Endothelial cell of umbilical vein (primary cell): ENCODE measurements around the gene SLC44A1. TPM values are rescaled to one million over a fixed set of nuclear protein-coding genes. Genes with fewer than 3 reads are reported as not detected.

Experiments used
- BruUV-seq: library from RNA; stranded (reverse); fragments of 400-500 nt; replicated peaks from 2 replicates; lab custom pipeline; 2021; lab: Mats Ljungman, UMichigan
- CTCF ChIA-PET: fragments of 300-600, 350-600 bp; sonication (Branson Sonifier 250); formaldehyde crosslinking; loops from one replicate; lab custom pipeline; 2021; ENCODE audit warnings: antibody characterized with exemption, inconsistent platforms; lab: Charles Lee
- POLR2A ChIA-PET: fragments of 300-600, 350-600 bp; sonication (Branson Sonifier 250); formaldehyde crosslinking; loops from one replicate; lab custom pipeline; 2021; ENCODE audit warnings: antibody characterized with exemption, inconsistent platforms; lab: Charles Lee
- DNase-seq: peaks from one replicate; pipeline ENCODE4 v3.0.0-alpha.2; 2011; ENCODE audit warnings: low read depth, low spot score
- FAIRE-seq: peaks from 2 replicates; lab custom pipeline; 2011; peaks lifted over from hg19 to GRCh38; lab: Jason Lieb, UNC
- H2AFZ ChIP-seq: 2 replicates; pipeline ENCODE4 v1.6.0; 2012; ENCODE audit warnings: low read depth, low read length, control low read depth, inconsistent platforms
- H3K27ac ChIP-seq: 2 replicates; pipeline ENCODE4 v1.5.1; 2011; ENCODE audit warnings: low read depth, mild to moderate bottlenecking, control low read depth, low read length, moderate library complexity; ENCODE audit not compliant: insufficient read depth
- H3K27me3 ChIP-seq, 2 experiments: 2 replicates each; pipeline versions ENCODE4 v1.6.0 to v1.6.1; 2011; ENCODE audit warnings: low read length in 2 of 2, mixed read lengths in 1 of 2; ENCODE audit not compliant: control insufficient read depth in 2 of 2, insufficient read depth in 2 of 2
- H3K36me3 ChIP-seq, 2 experiments: 2 replicates in 1 of 2; 3 replicates in 1 of 2; pipeline ENCODE4 v1.5.1; 2011; ENCODE audit warnings: low read length in 2 of 2, mild to moderate bottlenecking in 1 of 2, moderate library complexity in 1 of 2; ENCODE audit not compliant: control insufficient read depth in 2 of 2, insufficient read depth in 2 of 2; ENCODE audit errors: extremely low read depth in 1 of 2
- H3K4me1 ChIP-seq: 3 replicates; pipeline ENCODE4 v1.5.1; 2011; ENCODE audit warnings: mild to moderate bottlenecking, low read length; ENCODE audit not compliant: control insufficient read depth, insufficient read depth; ENCODE audit errors: extremely low read depth
- H3K4me2 ChIP-seq: 2 replicates; pipeline ENCODE4 v1.6.1; 2011; ENCODE audit warnings: low read length, control low read depth, mixed read lengths; ENCODE audit not compliant: insufficient read depth
- H3K4me3 ChIP-seq, 3 experiments: fragments of 200-600 bp in 1 of 3; sonication (generic), shearing (Covaris generic) in 1 of 3; replicated peaks in 1 of 3; 2 replicates each; pipeline ENCODE4 v1.5.1; 2011 to 2016; ENCODE audit warnings: control low read depth in 3 of 3, low read length in 3 of 3, mild to moderate bottlenecking in 2 of 3, inconsistent platforms in 1 of 3, low read depth in 1 of 3, moderate library complexity in 1 of 3; ENCODE audit not compliant: insufficient read depth in 1 of 3
- H3K79me2 ChIP-seq: 2 replicates; pipeline ENCODE4 v1.6.0; 2012; ENCODE audit warnings: low read length, inconsistent platforms; ENCODE audit not compliant: control insufficient read depth, insufficient read depth
- H3K9ac ChIP-seq: replicated peaks from 2 replicates; pipeline ENCODE3; 2011; ENCODE audit warnings: low read length, control low read depth; ENCODE audit not compliant: insufficient read depth; ENCODE audit errors: extremely low read depth
- H3K9me1 ChIP-seq: replicated peaks from 3 replicates; pipeline ENCODE4 v1.6.0; 2011; ENCODE audit warnings: mild to moderate bottlenecking, low read length; ENCODE audit not compliant: control insufficient read depth, insufficient read depth; ENCODE audit errors: extremely low read depth
- H3K9me3 ChIP-seq: replicated peaks from 2 replicates; pipeline ENCODE4 v1.5.1; 2012; ENCODE audit warnings: low read length, inconsistent platforms; ENCODE audit not compliant: control insufficient read depth, insufficient read depth
- H4K20me1 ChIP-seq: replicated peaks from 2 replicates; pipeline ENCODE3; 2011; ENCODE audit warnings: mild to moderate bottlenecking, low read length; ENCODE audit not compliant: control insufficient read depth, insufficient read depth; ENCODE audit errors: extremely low read depth
- EZH2 ChIP-seq: IDR thresholded peaks from 2 replicates; pipeline ENCODE4 v1.6.1; 2012; ENCODE audit warnings: borderline replicate concordance, low read depth, mild to moderate bottlenecking, moderate library complexity, low read length, inconsistent platforms; ENCODE audit not compliant: severe bottlenecking
- FOS ChIP-seq: IDR thresholded peaks from 2 replicates; pipeline ENCODE4 v1.6.1; 2011; ENCODE audit warnings: mild to moderate bottlenecking, low read length, moderate library complexity, borderline replicate concordance; ENCODE audit not compliant: insufficient read depth
- GATA2 ChIP-seq: IDR thresholded peaks from 2 replicates; pipeline ENCODE4 v1.7.0; 2011; ENCODE audit warnings: low read depth, mild to moderate bottlenecking, moderate library complexity, mixed read lengths, low read length; ENCODE audit not compliant: insufficient read length, insufficient read depth
- JUN ChIP-seq: IDR thresholded peaks from 2 replicates; pipeline ENCODE4 v1.6.1; 2011; ENCODE audit warnings: borderline replicate concordance, low read depth; ENCODE audit not compliant: insufficient read length, insufficient read depth
- MYC ChIP-seq: IDR thresholded peaks from one replicate; pipeline ENCODE4 v1.6.1; 2011; ENCODE audit warnings: mild to moderate bottlenecking, low read depth, low read length
- POLR2A ChIP-seq: IDR thresholded peaks from 2 replicates; pipeline ENCODE4 v1.6.1; 2012; ENCODE audit warnings: low read depth, mild to moderate bottlenecking, control low read depth, low read length
- POLR2AphosphoS5 ChIP-seq: IDR thresholded peaks from 2 replicates; pipeline ENCODE4 v1.6.1; 2012; ENCODE audit warnings: low read depth, mild to moderate bottlenecking, control low read depth, low read length, moderate library complexity; ENCODE audit not compliant: insufficient read depth
- dilution Hi-C: fragments of 300-500 bp; cut with MboI; formaldehyde crosslinking; loops from one replicate; pipeline ENCODE4 v1.15.0; 2019; ENCODE audit warnings: low sequenced_read_pairs; ENCODE audit not compliant: extremely low pct_ligation_motif_present
- intact Hi-C: fragments of 100-400 bp; cut with micrococcal nuclease; formaldehyde crosslinking; loops from one replicate; pipeline ENCODE4 v1.10.0; 2022
- polyA plus RNA-seq, 4 experiments: library from polyadenylated mRNA; depleted of rRNA in 3 of 4; stranded (reverse) in 3 of 4; unstranded in 1 of 4; fragments of >200 nt; gene quantifications; 2 replicates each; pipeline versions ENCODE4 v1.2.1 to v1.2.3, GENCODE V29; 2011 to 2012; ENCODE audit warnings: missing spikeins in 1 of 4
- total RNA-seq: library from RNA; stranded (reverse); gene quantifications from 2 replicates; pipeline ENCODE4 v1.2.3, GENCODE V29; 2021
- TF ChIP-seq, protein P1 (sequence below): IDR thresholded peaks from 2 replicates; pipeline ENCODE4 v1.6.1; 2011; ENCODE audit not compliant: insufficient read depth, insufficient read length
- TF ChIP-seq, protein P2 (sequence below), 2 donors: IDR thresholded peaks; 1 replicate in 1 of 2; 2 replicates in 1 of 2; pipeline ENCODE4 v1.5.1; 2011; ENCODE audit warnings: low read length in 2 of 2, mild to moderate bottlenecking in 2 of 2, moderate library complexity in 2 of 2, control low read depth in 1 of 2, inconsistent platforms in 1 of 2, low read depth in 1 of 2; ENCODE audit not compliant: insufficient read depth in 1 of 2; ENCODE audit errors: extremely low read depth in 1 of 2

SLC44A1 gene
- total and polyA plus RNA-seq, 2 donors (not counting 3 experiments of a cell fraction or from before 2014, with no cell fraction given), result 16.1 to 37.7 TPM

DNA sequence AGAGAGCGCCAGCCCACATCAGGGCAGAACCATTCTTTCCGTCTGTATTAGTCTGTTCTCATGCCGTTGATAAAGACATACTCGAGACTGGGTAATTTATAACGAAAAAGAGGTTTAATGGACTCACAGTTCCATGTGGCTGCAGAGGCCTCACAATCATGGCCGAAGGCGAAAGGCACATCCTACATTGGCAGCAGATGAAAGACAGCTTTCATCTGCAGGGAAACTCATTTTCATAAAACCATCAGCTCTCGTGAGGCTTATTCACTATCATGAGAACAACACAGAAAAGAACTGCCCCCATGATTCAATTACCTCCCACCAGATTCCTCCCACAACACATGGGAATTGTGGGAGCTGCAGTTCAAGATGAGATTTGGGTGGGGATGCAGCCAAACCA is 198.7 kb downstream of the SLC44A1 start:
- no peak for DNase-seq
- H3K9ac ChIP-seq, result no peak overlapping the region
- H2AFZ ChIP-seq, result no peak overlapping the region
- dilution Hi-C loops (no loop called here), intact Hi-C loops (no loop called here)
- no peaks in the 10 kb centered on the region for H3K9me1 ChIP-seq
- no peak overlapping the region for H3K4me2 ChIP-seq
- no peaks in the 10 kb centered on the region for H4K20me1 ChIP-seq
- H3K9me3 ChIP-seq, result no peaks in the 10 kb centered on the region
- no peaks in the 10 kb centered on the region for H3K4me1 ChIP-seq
- no peak overlapping the region for H3K4me3 ChIP-seq
- no peaks in the 10 kb centered on the region for H3K27me3 ChIP-seq
- ChIA-PET POLR2A (interaction anchor here (0.6 kb wide), 1 partner anchor 40 kb away, joined by 5 read pairs; no protein-coding TSS in a partner anchor), CTCF (interaction anchor here (0.6 kb wide), 1 partner anchor 284 kb away, joined by 4 read pairs; no protein-coding TSS in a partner anchor)
- no peaks in the 10 kb centered on the region for H3K79me2 ChIP-seq
- H3K36me3 ChIP-seq, result no peaks in the 10 kb centered on the region
- TF ChIP-seq JUN (no peak), POLR2AphosphoS5 (no peak), EZH2 (no peak), FOS (no peak), GATA2 (no peak), POLR2A (no peak), MYC (no peak)
- TF ChIP-seq, protein P1, sequence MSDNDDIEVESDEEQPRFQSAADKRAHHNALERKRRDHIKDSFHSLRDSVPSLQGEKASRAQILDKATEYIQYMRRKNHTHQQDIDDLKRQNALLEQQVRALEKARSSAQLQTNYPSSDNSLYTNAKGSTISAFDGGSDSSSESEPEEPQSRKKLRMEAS, result no peak
- TF ChIP-seq, protein P2, sequence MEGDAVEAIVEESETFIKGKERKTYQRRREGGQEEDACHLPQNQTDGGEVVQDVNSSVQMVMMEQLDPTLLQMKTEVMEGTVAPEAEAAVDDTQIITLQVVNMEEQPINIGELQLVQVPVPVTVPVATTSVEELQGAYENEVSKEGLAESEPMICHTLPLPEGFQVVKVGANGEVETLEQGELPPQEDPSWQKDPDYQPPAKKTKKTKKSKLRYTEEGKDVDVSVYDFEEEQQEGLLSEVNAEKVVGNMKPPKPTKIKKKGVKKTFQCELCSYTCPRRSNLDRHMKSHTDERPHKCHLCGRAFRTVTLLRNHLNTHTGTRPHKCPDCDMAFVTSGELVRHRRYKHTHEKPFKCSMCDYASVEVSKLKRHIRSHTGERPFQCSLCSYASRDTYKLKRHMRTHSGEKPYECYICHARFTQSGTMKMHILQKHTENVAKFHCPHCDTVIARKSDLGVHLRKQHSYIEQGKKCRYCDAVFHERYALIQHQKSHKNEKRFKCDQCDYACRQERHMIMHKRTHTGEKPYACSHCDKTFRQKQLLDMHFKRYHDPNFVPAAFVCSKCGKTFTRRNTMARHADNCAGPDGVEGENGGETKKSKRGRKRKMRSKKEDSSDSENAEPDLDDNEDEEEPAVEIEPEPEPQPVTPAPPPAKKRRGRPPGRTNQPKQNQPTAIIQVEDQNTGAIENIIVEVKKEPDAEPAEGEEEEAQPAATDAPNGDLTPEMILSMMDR (IDR thresholded peaks at IDR 0.05; ENCODE audit: extremely low read depth in 1 of 2, insufficient read depth in 1 of 2, low read depth in 1 of 2, low read length in 2 of 2), result no peak
- H3K27ac ChIP-seq, result no peak overlapping the region
- no peak for FAIRE-seq
- no TSS peak for BruUV-seq
